NCI-H187 (cell line): ENCODE measurements around the gene ZP2.
"Not testable (repeated sequence)": the region's sequence is repeated elsewhere in the genome, so short reads cannot be mapped to it uniquely, and the experiment has no call there.

Experiments
- DNase-seq, 2 experiments: peaks; one replicate each; lab custom pipeline; 2025; lab: John Stamatoyannopoulos, UW

The ZP2 gene

GRCh38 chr16:21214086-21214485 lies 2.7 kb upstream of the ZP2 start:
- DNase-seq, result no peak

- no peak for DNase-seq
Measured at GRCh38 chr16:21208446-21209230, 2.7 kb downstream of the ZP2 start.

- DNase-seq, result no peak
Measured at GRCh38 chr16:21206550-21206949, 4.8 kb downstream of the ZP2 start.

GRCh38 chr16:21205303-21205702 lies 6.1 kb downstream of the ZP2 start:
- no peak for DNase-seq

GRCh38 chr16:21203155-21203797 lies 8.1 kb downstream of the ZP2 start:
- DNase-seq, result no peak

GRCh38 chr16:21199607-21200218 lies 11.7 kb downstream of the ZP2 start:
- no peak for DNase-seq

- no peak for DNase-seq
Measured at GRCh38 chr16:21197621-21198020, 13.8 kb downstream of the ZP2 start.

- no peak for DNase-seq
Measured at GRCh38 chr16:21197112-21197511, 14.3 kb downstream of the ZP2 start.

- not testable (repeated sequence) for DNase-seq
Measured at GRCh38 chr16:21195330-21195729, 16.0 kb downstream of the ZP2 start.

- no peak for DNase-seq
Measured at GRCh38 chr16:21194771-21195301, 16.5 kb downstream of the ZP2 start.

- DNase-seq, result no peak
Measured at GRCh38 chr16:21192991-21193390, 18.4 kb downstream of the ZP2 start.

- no peak for DNase-seq
Measured at GRCh38 chr16:21190599-21190998, 20.8 kb downstream of the ZP2 start.

GRCh38 chr16:21190013-21190412 lies 21.4 kb downstream of the ZP2 start:
- DNase-seq, result no peak

- DNase-seq, result no peak
Measured at GRCh38 chr16:21189311-21189710, 22.1 kb downstream of the ZP2 start.

GRCh38 chr16:21186326-21186691 lies 25.1 kb downstream of the ZP2 start:
- DNase-seq, result no peak

GRCh38 chr16:21185659-21186325 lies 25.6 kb downstream of the ZP2 start:
- DNase-seq, result no peak

- no peak for DNase-seq
Measured at GRCh38 chr16:21184834-21185233, 26.5 kb downstream of the ZP2 start.

GRCh38 chr16:21183995-21184394 lies 27.4 kb downstream of the ZP2 start:
- DNase-seq, result no peak

- DNase-seq, result no peak
Measured at GRCh38 chr16:21179983-21180365, 31.4 kb downstream of the ZP2 start.

- DNase-seq, result no peak
Measured at GRCh38 chr16:21179126-21179982, 32.0 kb downstream of the ZP2 start.

- DNase-seq, result no peak
Measured at GRCh38 chr16:21175397-21175796, 36.0 kb downstream of the ZP2 start.

GRCh38 chr16:21172650-21173049 lies 38.7 kb downstream of the ZP2 start:
- DNase-seq, result no peak
